ENCODE results near the gene ATP4A.

DNA sequence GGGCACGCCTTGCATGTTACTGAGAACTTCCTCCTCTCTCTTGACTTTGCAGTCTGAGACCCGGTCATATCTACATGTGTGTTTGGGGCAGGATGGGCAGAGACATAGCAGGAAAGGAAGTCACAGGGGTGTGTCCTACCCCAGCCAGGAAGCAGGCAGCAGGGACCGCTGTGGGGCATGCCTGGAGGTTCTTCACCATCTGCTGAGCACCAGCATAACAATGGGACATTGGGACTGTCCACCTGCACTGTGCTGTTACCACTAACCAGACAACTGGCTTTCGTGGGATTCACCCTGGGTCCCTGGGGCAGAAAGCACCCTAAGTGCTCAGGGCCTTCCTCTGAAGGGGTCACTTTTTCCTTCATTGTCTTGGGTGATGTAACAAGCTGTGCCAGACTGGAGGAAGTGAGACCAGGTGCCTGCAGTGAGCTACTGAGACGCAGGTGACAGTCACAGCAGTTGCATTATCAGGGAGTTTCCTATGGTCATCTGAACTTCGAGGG, 46.4 kb upstream of the ATP4A start:
- TF ChIP-seq CTCF (IDR thresholded peaks at IDR 0.05; ENCODE audit: borderline replicate concordance, extremely low read depth, low read length, poor library complexity, severe bottlenecking) (no peak), EZH2 (IDR thresholded peaks at IDR 0.05; ENCODE audit: borderline replicate concordance, low read depth, low read length, severe bottlenecking) (no peak)
